Progenitor cell of endocrine pancreas (in vitro differentiated cells): ENCODE measurements around the gene SLC9A7. TPM values are rescaled to one million over a fixed set of nuclear protein-coding genes. Genes with fewer than 3 reads are reported as not detected.

Experiments used
- DNase-seq: peaks from one replicate; pipeline ENCODE4 v3.0.0; 2021; ENCODE audit warnings: low spot score; ENCODE audit not compliant: unreplicated experiment
- H3K27ac Mint-ChIP-seq: 2 replicates; pipeline ENCODE4 v1.8.0; 2021; ENCODE audit warnings: mild to moderate bottlenecking, moderate library complexity, mixed read lengths
- H3K27me3 Mint-ChIP-seq: 2 replicates; pipeline ENCODE4 v1.8.0; 2021; ENCODE audit warnings: mixed read lengths
- H3K36me3 Mint-ChIP-seq: 2 replicates; pipeline ENCODE4 v1.8.0; 2022; ENCODE audit warnings: mixed read lengths; ENCODE audit not compliant: insufficient read depth
- H3K4me1 Mint-ChIP-seq: 2 replicates; pipeline ENCODE4 v1.8.0; 2021; ENCODE audit warnings: low read depth, mixed read lengths
- H3K4me3 Mint-ChIP-seq: 2 replicates; pipeline ENCODE4 v1.8.0; 2021; ENCODE audit warnings: low read depth, mild to moderate bottlenecking, moderate library complexity, mixed read lengths
- H3K9me3 Mint-ChIP-seq: 2 replicates; pipeline ENCODE4 v1.8.0; 2021; ENCODE audit warnings: low read depth, mixed read lengths
- total RNA-seq: library from RNA; stranded (reverse); gene quantifications from 2 replicates; pipeline ENCODE4 v1.2.1, GENCODE V29; 2021
- TF ChIP-seq, protein P1 (sequence below): fragments of 200-600 bp; sonication (generic); IDR thresholded peaks from one replicate; pipeline ENCODE4 v1.5.0; 2021; ENCODE audit warnings: antibody characterized with exemption, mild to moderate bottlenecking; ENCODE audit not compliant: unreplicated experiment

The SLC9A7 gene
- total RNA-seq, 1 donor from 2014 or later, result 9.5 TPM

- no peak overlapping the region for H3K4me3 Mint-ChIP-seq
- peaks cover 4% of the 10 kb centered on the region for H3K36me3 Mint-ChIP-seq
- DNase-seq, result no peak
- TF ChIP-seq, protein P1, sequence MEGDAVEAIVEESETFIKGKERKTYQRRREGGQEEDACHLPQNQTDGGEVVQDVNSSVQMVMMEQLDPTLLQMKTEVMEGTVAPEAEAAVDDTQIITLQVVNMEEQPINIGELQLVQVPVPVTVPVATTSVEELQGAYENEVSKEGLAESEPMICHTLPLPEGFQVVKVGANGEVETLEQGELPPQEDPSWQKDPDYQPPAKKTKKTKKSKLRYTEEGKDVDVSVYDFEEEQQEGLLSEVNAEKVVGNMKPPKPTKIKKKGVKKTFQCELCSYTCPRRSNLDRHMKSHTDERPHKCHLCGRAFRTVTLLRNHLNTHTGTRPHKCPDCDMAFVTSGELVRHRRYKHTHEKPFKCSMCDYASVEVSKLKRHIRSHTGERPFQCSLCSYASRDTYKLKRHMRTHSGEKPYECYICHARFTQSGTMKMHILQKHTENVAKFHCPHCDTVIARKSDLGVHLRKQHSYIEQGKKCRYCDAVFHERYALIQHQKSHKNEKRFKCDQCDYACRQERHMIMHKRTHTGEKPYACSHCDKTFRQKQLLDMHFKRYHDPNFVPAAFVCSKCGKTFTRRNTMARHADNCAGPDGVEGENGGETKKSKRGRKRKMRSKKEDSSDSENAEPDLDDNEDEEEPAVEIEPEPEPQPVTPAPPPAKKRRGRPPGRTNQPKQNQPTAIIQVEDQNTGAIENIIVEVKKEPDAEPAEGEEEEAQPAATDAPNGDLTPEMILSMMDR, result no peak
- no peaks in the 10 kb centered on the region for H3K4me1 Mint-ChIP-seq
- H3K27me3 Mint-ChIP-seq, result no peaks in the 10 kb centered on the region
- H3K27ac Mint-ChIP-seq, result no peak overlapping the region
- peaks cover 9% of the 10 kb centered on the region for H3K9me3 Mint-ChIP-seq
Measured at GRCh38 chrX:46554942-46555341, 204.0 kb downstream of the SLC9A7 start.

GRCh38 chrX:46553935-46554334 is 205.0 kb downstream of the SLC9A7 start:
- H3K4me3 Mint-ChIP-seq, result no peak overlapping the region
- no peaks in the 10 kb centered on the region for H3K27me3 Mint-ChIP-seq
- no peak for DNase-seq
- peaks cover 5% of the 10 kb centered on the region for H3K36me3 Mint-ChIP-seq
- H3K27ac Mint-ChIP-seq, result no peak overlapping the region
- H3K9me3 Mint-ChIP-seq, result peaks cover 10% of the 10 kb centered on the region
- TF ChIP-seq, protein P1, result no peak
- no peaks in the 10 kb centered on the region for H3K4me1 Mint-ChIP-seq

GRCh38 chrX:46551494-46552128 is 207.3 kb downstream of the SLC9A7 start:
- Mint-ChIP-seq H3K27me3 (no peaks in the 10 kb centered on the region), H3K36me3 (peaks cover 9% of the 10 kb centered on the region), H3K9me3 (peaks cover 6% of the 10 kb centered on the region), H3K4me1 (peaks cover 1% of the 10 kb centered on the region), H3K4me3 (no peak overlapping the region), H3K27ac (no peak overlapping the region)
- no peak for DNase-seq
- TF ChIP-seq, protein P1, result no peak

GRCh38 chrX:46549914-46550313 is 209.0 kb downstream of the SLC9A7 start:
- no peak overlapping the region for H3K27ac Mint-ChIP-seq
- no peak overlapping the region for H3K4me3 Mint-ChIP-seq
- no peak for DNase-seq
- TF ChIP-seq, protein P1, result no peak
- peaks cover 10% of the 10 kb centered on the region for H3K36me3 Mint-ChIP-seq
- H3K9me3 Mint-ChIP-seq, result peaks cover 9% of the 10 kb centered on the region
- peaks cover 10% of the 10 kb centered on the region for H3K4me1 Mint-ChIP-seq
- H3K27me3 Mint-ChIP-seq, result no peaks in the 10 kb centered on the region

Other genes starting within 250 kb of the SLC9A7 start
- gene ZNF674, start 213.7 kb downstream of the SLC9A7 start, total RNA-seq, result 6.2 and 7.0 TPM in 2 replicates
- gene CHST7, start 185.4 kb downstream of the SLC9A7 start, total RNA-seq, result 0.80 and 1.1 TPM in 2 replicates
- gene RP2, start 77.9 kb upstream of the SLC9A7 start, total RNA-seq, result 9.3 and 9.7 TPM in 2 replicates
- gene JADE3, start 153.3 kb upstream of the SLC9A7 start, total RNA-seq, result 22.5 and 23.4 TPM in 2 replicates